ENCODE data around the gene UNG.
"Not testable (repeated sequence)": the region's sequence is repeated elsewhere in the genome, so short reads cannot be mapped to it uniquely, and the experiment has no call there.

UNG gene

DNA sequence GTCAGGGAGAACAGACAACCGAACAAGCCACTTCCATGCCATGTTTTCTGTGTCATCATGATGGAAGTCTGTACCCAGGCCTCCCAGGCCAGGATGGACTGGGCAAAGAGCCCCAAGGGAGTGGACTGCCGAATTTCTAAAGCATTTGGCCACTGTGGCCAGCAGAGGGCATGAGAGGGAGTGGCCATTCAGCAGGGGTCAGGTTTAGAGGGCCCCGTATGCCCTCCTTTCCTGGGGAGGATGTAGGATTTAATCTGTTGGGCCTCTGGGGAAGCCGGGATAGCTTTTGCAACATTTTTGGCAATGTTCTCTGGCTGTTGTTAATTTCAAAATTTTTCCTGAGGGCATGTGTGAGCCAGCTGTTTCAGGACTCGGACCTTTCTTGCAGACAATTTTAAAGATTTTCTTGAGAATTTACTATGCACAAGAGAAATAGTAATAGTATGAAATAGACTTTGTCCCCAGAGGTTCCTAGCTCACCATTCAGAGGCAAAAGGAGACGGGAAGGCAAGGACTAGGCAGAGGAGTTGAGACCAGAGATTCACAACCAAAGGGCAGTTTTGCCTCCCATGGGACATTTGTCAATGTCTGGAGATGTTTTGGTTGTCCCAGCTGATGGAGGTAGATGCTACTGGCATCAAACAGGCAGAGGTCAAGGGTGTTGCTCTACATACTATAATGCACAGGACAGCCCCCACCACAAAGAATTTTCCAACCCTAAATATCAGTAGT lies 37.0 kb downstream of the UNG start:
- Mint-ChIP-seq H3K27ac (no peak overlapping the region), H3K4me3 (no peak overlapping the region), H3K4me1 (ENCODE audit: low read depth in 2 of 2) (no peaks in the 10 kb centered on the region), H3K27me3 (peaks cover 9 to 43% of the 10 kb centered on the region in 2 donors), H3K36me3 (ENCODE audit: insufficient read depth) (no peaks in the 10 kb centered on the region), H3K9me3 (no peaks in the 10 kb centered on the region)
- ATAC-seq (replicated peaks) (no peak), DNase-seq (no peak)

GRCh38 chr12:109137055-109137454 lies 39.7 kb downstream of the UNG start:
- Mint-ChIP-seq H3K4me1 (ENCODE audit: low read depth in 2 of 2) (no peaks in the 10 kb centered on the region), H3K36me3 (ENCODE audit: insufficient read depth) (no peaks in the 10 kb centered on the region), H3K27me3 (peaks cover 9 to 41% of the 10 kb centered on the region in 2 donors), H3K4me3 (no peak overlapping the region), H3K9me3 (no peaks in the 10 kb centered on the region), H3K27ac (no peak overlapping the region)
- ATAC-seq (replicated peaks) (no peak), DNase-seq (no peak)

GRCh38 chr12:109139360-109139759 lies 42.0 kb downstream of the UNG start:
- DNase-seq: no peak
- H3K27me3 Mint-ChIP-seq: peaks cover 0 to 32% of the 10 kb centered on the region in 2 donors
- no peak overlapping the region for H3K4me3 Mint-ChIP-seq
- peaks cover 4 to 6% of the 10 kb centered on the region in 2 donors for H3K4me1 Mint-ChIP-seq (ENCODE audit: low read depth in 2 of 2)
- no peak overlapping the region for H3K27ac Mint-ChIP-seq
- ATAC-seq (replicated peaks): no peak
- H3K9me3 Mint-ChIP-seq: no peaks in the 10 kb centered on the region
- H3K36me3 Mint-ChIP-seq (ENCODE audit: insufficient read depth): no peaks in the 10 kb centered on the region

GRCh38 chr12:109139791-109140190 lies 42.4 kb downstream of the UNG start:
- H3K9me3 Mint-ChIP-seq: no peaks in the 10 kb centered on the region
- H3K27ac Mint-ChIP-seq: peak overlapping the region in 1 of 2 donors; percentile 59
- DNase-seq (no peak), ATAC-seq (replicated peaks) (no peak)
- no peaks in the 10 kb centered on the region for H3K36me3 Mint-ChIP-seq (ENCODE audit: insufficient read depth)
- peaks cover 0 to 32% of the 10 kb centered on the region in 2 donors for H3K27me3 Mint-ChIP-seq
- no peak overlapping the region for H3K4me3 Mint-ChIP-seq
- H3K4me1 Mint-ChIP-seq (ENCODE audit: low read depth in 2 of 2): peaks cover 4 to 6% of the 10 kb centered on the region in 2 donors

DNA sequence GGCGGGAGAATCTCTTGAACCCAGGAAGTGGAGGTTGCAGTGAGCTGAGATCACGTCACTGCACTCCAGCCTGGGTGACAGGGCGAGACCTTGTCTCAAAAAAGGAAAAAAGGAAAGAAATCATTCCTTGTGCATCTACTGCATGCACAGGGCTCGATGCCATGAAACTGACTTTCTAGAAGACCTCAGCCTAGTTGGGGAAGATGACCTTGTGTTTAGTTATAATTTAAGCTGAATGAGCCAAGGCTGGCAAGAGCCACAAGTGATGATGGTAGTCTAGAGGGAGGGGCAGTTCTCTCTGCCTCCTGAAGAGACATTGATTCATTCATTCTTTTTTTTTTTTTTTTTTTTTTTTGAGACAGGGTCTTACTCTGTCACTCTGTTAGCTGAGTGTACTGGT lies 43.2 kb downstream of the UNG start:
- H3K9me3 Mint-ChIP-seq: no peaks in the 10 kb centered on the region
- ATAC-seq (replicated peaks): no peak

DNA sequence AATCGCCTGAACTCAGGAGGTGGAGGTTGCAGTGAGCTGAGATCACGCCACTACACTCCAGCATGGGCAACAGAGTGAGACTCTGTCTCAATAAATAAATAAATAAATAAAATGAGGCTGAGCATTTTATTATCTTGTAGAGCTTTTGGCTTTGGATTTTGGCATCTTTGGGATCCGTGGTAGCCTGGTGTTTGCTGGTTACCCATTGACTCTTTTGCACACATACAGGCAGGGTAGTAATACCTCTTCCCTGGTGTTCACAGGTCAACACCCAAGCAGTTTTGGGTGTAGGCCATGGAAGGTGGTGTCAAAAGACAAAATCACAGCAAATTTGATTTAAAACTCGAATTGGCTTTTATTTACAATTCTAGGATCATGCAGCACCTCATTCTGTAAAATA lies 46.8 kb downstream of the UNG start:
- no peak overlapping the region for H3K27ac Mint-ChIP-seq

More for the DNA sequence above, 43.2 kb downstream of the UNG start:
- Mint-ChIP-seq H3K4me1 (ENCODE audit: low read depth in 2 of 2) (peaks cover 4 to 6% of the 10 kb centered on the region in 2 donors), H3K27me3 (peaks cover 0 to 26% of the 10 kb centered on the region in 2 donors), H3K36me3 (ENCODE audit: insufficient read depth) (no peaks in the 10 kb centered on the region), H3K27ac (peak overlapping the region in 1 of 2 donors; percentile 59), H3K4me3 (no peak overlapping the region)
- no peak for DNase-seq

DNA sequence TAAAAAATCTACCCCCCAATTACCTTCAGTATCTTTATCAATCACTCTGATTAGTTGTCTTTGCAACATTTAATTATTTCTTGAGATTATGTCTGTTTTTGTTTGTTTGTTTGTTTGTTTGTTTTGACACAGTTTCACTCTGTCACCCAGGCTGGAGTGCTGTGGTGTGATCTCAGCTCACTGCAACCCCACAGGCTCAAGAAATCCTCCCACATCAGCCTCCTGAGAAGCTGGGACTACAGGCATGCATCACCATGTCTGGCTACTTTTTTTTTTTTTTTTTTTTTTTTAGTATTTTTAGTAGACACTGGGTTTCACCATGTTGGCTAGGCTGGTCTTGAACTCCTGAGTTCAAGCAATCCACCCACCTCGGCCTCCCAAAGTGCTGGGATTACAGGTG lies 49.7 kb downstream of the UNG start:
- not testable (repeated sequence) for H3K9me3 Mint-ChIP-seq; ATAC-seq (replicated peaks); H3K36me3 Mint-ChIP-seq (ENCODE audit: insufficient read depth); H3K27ac Mint-ChIP-seq; H3K4me3 Mint-ChIP-seq; DNase-seq; H3K4me1 Mint-ChIP-seq (ENCODE audit: low read depth in 2 of 2)
- peaks cover 0 to 12% of the 10 kb centered on the region in 2 donors for H3K27me3 Mint-ChIP-seq

More for the DNA sequence above, 46.8 kb downstream of the UNG start:
- Mint-ChIP-seq H3K9me3 (no peaks in the 10 kb centered on the region), H3K27me3 (peaks cover 0 to 12% of the 10 kb centered on the region in 2 donors), H3K4me1 (ENCODE audit: low read depth in 2 of 2) (peaks cover 4 to 6% of the 10 kb centered on the region in 2 donors), H3K36me3 (ENCODE audit: insufficient read depth) (no peaks in the 10 kb centered on the region), H3K4me3 (no peak overlapping the region)
- ATAC-seq (replicated peaks): no peak
- no peak for DNase-seq

GRCh38 chr12:109147954-109148353 lies 50.6 kb downstream of the UNG start:
- no peak for DNase-seq
- Mint-ChIP-seq H3K9me3 (no peaks in the 10 kb centered on the region), H3K36me3 (ENCODE audit: insufficient read depth) (no peaks in the 10 kb centered on the region), H3K27me3 (peaks cover 0 to 12% of the 10 kb centered on the region in 2 donors), H3K4me3 (no peak overlapping the region), H3K27ac (no peak overlapping the region), H3K4me1 (ENCODE audit: low read depth in 2 of 2) (peaks cover under 1% of the 10 kb centered on the region in 2 donors)
- ATAC-seq (replicated peaks): no peak

GRCh38 chr12:109150124-109150640 lies 52.8 kb downstream of the UNG start:
- ATAC-seq (replicated peaks) (no peak), DNase-seq (no peak)
- peaks cover 10% of the 10 kb centered on the region in 2 donors for H3K4me1 Mint-ChIP-seq (ENCODE audit: low read depth in 2 of 2)
- no peak overlapping the region for H3K4me3 Mint-ChIP-seq
- no peaks in the 10 kb centered on the region for H3K9me3 Mint-ChIP-seq
- H3K27me3 Mint-ChIP-seq: peaks cover 0 to 12% of the 10 kb centered on the region in 2 donors
- H3K36me3 Mint-ChIP-seq (ENCODE audit: insufficient read depth): peaks cover 11% of the 10 kb centered on the region
- no peak overlapping the region for H3K27ac Mint-ChIP-seq

DNA sequence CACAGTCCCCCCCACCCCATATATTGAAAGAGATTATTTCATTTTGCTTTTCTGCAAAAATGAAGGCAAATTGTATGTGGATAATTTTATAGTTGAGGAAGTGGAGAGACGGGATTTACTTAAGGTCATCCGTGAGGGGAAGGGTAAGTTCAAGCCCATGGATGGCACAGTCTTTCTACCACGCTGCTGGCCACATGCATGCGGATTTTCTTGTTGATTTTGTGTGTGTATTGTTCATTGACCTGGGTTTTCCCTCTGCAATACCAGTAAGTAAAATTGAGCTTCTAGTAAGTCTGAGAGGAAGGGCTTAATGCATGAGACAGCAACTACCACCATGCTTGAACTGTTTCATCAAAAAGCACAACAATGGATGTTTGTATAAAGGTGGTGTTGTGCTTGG lies 54.1 kb downstream of the UNG start:
- no peak for DNase-seq
- Mint-ChIP-seq H3K4me1 (ENCODE audit: low read depth in 2 of 2) (peaks cover 14% of the 10 kb centered on the region in 2 donors), H3K9me3 (no peaks in the 10 kb centered on the region), H3K4me3 (no peak overlapping the region), H3K27ac (no peak overlapping the region), H3K27me3 (peaks cover 0 to 12% of the 10 kb centered on the region in 2 donors), H3K36me3 (ENCODE audit: insufficient read depth) (peaks cover 11% of the 10 kb centered on the region)
- ATAC-seq (replicated peaks): no peak

GRCh38 chr12:109153821-109154441 lies 56.5 kb downstream of the UNG start:
- peak overlapping the region; percentile 86 to 91 for H3K4me3 Mint-ChIP-seq
- peaks cover 0 to 12% of the 10 kb centered on the region in 2 donors for H3K27me3 Mint-ChIP-seq
- peaks cover 14% of the 10 kb centered on the region in 2 donors for H3K4me1 Mint-ChIP-seq (ENCODE audit: low read depth in 2 of 2)
- no peaks in the 10 kb centered on the region for H3K9me3 Mint-ChIP-seq
- H3K27ac Mint-ChIP-seq: peak overlapping the region in 1 of 2 donors; percentile 35
- no peak for ATAC-seq (replicated peaks)
- no peak for DNase-seq
- H3K36me3 Mint-ChIP-seq (ENCODE audit: insufficient read depth): peaks cover 11% of the 10 kb centered on the region

- ATAC-seq (replicated peaks) (peak; percentile 94), DNase-seq (peak; percentile 75 to 77 (median 76))
- H3K4me1 Mint-ChIP-seq (ENCODE audit: low read depth in 2 of 2): peaks cover 14% of the 10 kb centered on the region in 2 donors
- peak overlapping the region; percentile 86 to 91 for H3K4me3 Mint-ChIP-seq
- peaks cover 0 to 5% of the 10 kb centered on the region in 2 donors for H3K27me3 Mint-ChIP-seq
- peak overlapping the region; percentile 32 to 84 for H3K27ac Mint-ChIP-seq
- H3K9me3 Mint-ChIP-seq: no peaks in the 10 kb centered on the region
- H3K36me3 Mint-ChIP-seq (ENCODE audit: insufficient read depth): peaks cover 11% of the 10 kb centered on the region
These were observed 57.3 kb downstream of the UNG start for GRCh38 chr12:109154451-109155438.

DNA sequence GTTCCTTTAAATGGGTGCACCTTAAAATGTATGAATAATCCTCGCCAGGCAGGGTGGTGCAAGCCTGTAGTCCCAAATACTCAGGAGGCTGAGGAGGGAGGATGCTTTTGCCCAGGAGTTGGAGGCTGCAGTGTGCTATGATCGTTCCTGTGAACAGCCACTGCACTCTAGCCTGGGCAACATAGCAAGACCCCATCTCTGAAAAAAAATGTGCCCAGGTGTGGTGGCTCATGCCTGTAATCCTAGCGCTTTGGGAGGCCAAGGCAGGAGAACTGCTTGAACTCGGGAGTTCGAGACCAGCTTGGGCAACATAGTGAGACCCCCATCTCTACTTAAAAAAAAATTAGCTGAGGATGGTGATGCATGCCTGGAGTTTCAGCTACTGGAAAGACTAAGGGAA lies 58.6 kb downstream of the UNG start:
- Mint-ChIP-seq H3K9me3 (no peaks in the 10 kb centered on the region), H3K4me1 (ENCODE audit: low read depth in 2 of 2) (peaks cover 14% of the 10 kb centered on the region in 2 donors), H3K27ac (no peak overlapping the region), H3K36me3 (ENCODE audit: insufficient read depth) (peaks cover 11% of the 10 kb centered on the region), H3K4me3 (peak overlapping the region; percentile 86 to 91), H3K27me3 (no peaks in the 10 kb centered on the region)
- ATAC-seq (replicated peaks): no peak
- DNase-seq: no peak

All from effector memory CD8-positive, alpha-beta T cell (primary cell).